ENCODE measurements around the gene HOMER3.

- TF ChIP-seq EZH2 (IDR thresholded peaks at IDR 0.05; ENCODE audit: insufficient read depth, poor library complexity, severe bottlenecking) = no peak
- no peak for TF ChIP-seq EZH2phosphoT487 (IDR thresholded peaks at IDR 0.05; ENCODE audit: insufficient read depth, low read depth)
Measured at GRCh38 chr19:18955042-18955441, 14.0 kb upstream of the HOMER3 start.
